Cardiac fibroblast (primary cell): Measurements from ENCODE around the gene PLIN4.

ENCODE experiments used
- DNase-seq, 2 donors: peaks; one replicate each; pipeline versions ENCODE4 v3.0.0 to v3.0.0-alpha.2; 2010; ENCODE audit warnings: low read depth in 2 of 2
- H3K4me3 ChIP-seq, 2 donors: replicated peaks in 1 of 2; 1 replicate in 1 of 2; 2 replicates in 1 of 2; pipeline ENCODE4 v1.5.1; 2011; ENCODE audit warnings: low read depth in 2 of 2, low read length in 2 of 2, mild to moderate bottlenecking in 2 of 2, moderate library complexity in 1 of 2
- TF ChIP-seq, protein P1 (sequence below): IDR thresholded peaks from one replicate; pipeline ENCODE4 v1.5.1; 2011; ENCODE audit warnings: low read depth, mild to moderate bottlenecking, low read length, inconsistent platforms

Gene PLIN4

DNA sequence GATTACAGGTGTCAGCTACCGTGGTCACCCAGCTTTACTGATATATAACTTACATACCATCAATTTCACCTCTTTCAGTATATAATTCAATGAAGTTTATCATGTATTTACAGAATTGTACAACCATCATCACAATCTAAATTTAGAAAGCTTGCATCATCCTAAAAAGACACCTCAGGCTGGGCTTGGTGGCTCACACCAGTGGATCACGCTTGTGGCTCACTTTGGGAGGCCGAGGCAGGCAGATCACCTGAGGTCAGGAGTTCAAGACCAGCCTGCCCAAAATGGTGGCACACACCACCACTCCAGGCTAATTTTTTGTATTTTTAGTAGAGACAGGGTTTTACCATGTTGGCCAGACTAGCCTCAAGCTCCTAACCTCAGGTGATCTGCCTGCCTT, 50.5 kb downstream of the PLIN4 start:
- no peak for DNase-seq
- TF ChIP-seq, protein P1, sequence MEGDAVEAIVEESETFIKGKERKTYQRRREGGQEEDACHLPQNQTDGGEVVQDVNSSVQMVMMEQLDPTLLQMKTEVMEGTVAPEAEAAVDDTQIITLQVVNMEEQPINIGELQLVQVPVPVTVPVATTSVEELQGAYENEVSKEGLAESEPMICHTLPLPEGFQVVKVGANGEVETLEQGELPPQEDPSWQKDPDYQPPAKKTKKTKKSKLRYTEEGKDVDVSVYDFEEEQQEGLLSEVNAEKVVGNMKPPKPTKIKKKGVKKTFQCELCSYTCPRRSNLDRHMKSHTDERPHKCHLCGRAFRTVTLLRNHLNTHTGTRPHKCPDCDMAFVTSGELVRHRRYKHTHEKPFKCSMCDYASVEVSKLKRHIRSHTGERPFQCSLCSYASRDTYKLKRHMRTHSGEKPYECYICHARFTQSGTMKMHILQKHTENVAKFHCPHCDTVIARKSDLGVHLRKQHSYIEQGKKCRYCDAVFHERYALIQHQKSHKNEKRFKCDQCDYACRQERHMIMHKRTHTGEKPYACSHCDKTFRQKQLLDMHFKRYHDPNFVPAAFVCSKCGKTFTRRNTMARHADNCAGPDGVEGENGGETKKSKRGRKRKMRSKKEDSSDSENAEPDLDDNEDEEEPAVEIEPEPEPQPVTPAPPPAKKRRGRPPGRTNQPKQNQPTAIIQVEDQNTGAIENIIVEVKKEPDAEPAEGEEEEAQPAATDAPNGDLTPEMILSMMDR: no peak
- no peak overlapping the region for H3K4me3 ChIP-seq

DNA sequence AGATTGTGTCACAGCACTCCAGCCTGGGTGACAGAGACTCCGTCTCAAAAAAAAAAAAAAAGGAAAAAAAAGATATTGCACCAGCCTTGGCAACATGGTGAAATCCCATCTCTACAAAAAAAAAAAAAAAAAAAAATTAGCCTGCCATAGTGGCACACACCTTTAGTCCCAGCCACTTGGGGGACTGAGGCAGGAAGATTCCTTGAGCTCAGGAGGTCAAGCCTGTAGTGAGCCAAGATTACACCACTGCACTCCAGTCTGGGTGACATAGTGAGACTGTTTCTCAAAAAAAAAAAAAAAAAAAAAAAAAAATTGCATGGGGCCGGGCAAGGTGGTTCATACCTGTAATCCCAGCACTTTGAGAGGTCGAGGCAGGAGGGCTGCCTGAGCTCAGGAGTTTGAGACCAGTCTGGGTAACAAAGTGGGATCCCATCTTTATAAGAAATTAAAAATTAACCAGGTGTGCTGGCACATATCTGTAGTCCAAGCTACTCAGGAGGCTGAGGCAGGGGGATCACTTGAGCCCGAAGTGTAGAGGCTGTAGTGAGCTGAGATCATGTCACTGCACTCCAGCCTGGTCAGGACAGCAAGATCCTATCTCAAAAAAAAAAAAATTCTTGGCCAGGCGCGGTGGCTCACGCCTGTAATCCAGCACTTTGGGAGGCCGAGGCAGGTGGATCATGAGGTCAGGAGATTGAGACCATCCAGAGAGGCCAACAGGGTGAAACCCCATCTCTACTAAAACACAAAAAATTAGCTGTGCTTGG, 53.3 kb downstream of the PLIN4 start:
- TF ChIP-seq, protein P1: no peak
- H3K4me3 ChIP-seq: no peak overlapping the region
- DNase-seq: no peak

DNA sequence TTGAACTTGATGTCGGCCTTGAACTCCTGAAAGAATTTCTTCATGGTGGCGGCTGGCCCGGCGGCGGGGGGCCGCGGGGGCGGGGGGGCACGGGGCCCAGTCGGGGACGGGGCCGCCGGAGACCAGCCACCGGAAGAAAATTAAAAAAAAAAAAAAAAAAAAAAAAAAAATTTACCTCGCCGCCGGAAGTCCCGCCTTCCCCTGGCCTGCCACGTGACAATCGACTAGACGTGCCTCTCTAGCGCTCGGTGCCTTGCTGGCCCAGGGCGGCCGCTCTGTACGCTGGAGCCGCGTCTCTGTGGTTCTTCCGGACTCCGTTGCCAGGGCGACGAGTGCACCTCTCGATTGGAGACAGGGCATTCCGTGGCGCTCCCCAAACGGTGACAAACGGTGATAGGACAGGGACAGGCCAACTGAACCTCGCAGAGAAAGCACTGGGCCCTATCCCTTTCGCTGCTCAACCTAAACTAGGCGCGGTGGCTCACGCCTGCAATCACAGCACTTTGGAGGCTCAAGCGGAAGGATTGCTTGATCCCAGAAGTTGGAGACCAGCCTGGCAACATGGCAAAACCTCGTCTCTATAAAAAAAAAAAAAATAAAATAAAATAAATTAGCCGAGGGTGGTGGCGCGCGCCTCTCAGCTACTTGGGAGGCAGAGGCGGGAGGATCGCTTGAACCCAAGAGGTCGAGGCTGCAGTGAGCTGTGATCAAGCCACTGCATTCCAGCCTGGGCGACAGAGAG, 60.5 kb downstream of the PLIN4 start, which contains the start of gene UBXN6:
TSS of gene UBXN6 (minus strand) at position 141 of the 742 bp plus-strand sequence. CDS start at position 44, 97 bp downstream.
- peak within 1 kb of the TSS; percentile 78 to 85 for H3K4me3 ChIP-seq
- peak; percentile 99 for DNase-seq
- TF ChIP-seq, protein P1: no peak

DNA sequence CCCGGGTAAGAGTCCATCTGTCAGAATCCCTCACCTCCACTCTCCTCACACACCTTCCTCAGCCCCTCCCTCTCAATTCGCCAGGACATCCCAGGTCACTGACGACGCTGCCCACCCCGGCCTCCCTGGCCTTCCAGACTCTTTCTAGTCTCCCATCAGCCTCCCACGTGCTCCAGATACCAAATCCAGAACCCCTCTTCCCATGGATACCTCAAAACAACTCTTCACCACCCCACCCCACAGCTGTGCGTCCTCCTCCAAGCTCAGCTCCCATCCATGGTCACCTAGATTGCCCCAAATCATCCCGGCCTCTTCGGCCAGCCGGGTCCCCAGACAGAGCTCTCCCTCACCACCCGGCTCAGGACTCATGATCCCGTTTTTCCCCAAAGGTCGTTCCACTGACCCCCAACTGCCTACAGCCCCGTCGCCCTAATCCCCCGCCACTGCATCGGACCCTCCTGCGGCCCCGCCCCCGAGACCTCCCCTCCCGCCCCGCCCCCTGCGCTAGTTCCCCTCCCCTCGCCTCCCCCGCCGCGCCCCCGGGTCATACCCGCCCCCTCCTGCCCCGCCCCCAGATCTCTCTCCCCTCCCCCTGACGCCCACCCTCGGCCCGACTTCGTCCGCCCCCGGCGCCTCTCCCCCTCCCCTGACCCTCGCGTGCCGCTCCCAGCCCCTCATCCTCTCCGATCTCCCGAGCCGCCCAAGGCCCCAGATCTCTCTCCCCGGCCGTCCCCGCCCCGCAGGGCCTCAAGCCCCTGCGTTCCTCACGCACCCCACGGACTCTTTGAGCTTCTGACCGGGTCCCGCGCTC, 61.2 kb downstream of the PLIN4 start:
- peak overlapping the region; percentile 78 to 85 for H3K4me3 ChIP-seq
- peak; percentile 50 to 87 for DNase-seq
- TF ChIP-seq, protein P1: no peak

DNA sequence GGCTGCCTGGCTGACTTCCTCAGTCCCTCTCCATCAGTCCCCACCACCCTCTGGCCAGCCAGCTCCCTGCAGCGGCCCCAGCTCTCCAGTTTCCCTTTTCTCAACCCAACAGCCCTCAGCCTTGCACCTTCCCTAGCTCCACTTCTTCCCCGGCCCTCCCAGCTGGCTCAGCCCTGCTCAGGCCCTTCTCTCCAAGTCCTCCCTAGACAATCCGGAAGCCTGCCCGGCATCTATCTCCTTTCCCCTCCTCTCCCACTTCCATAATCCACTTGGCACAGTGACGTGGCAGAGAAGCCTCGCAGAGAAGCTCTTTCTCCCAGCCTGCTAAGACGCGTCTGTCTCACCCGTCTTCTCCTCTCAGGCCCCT, 61.8 kb downstream of the PLIN4 start:
- TF ChIP-seq, protein P1: peak; percentile 2
- H3K4me3 ChIP-seq: peak overlapping the region; percentile 78 to 85
- peak; percentile 67 to 77 for DNase-seq

DNA sequence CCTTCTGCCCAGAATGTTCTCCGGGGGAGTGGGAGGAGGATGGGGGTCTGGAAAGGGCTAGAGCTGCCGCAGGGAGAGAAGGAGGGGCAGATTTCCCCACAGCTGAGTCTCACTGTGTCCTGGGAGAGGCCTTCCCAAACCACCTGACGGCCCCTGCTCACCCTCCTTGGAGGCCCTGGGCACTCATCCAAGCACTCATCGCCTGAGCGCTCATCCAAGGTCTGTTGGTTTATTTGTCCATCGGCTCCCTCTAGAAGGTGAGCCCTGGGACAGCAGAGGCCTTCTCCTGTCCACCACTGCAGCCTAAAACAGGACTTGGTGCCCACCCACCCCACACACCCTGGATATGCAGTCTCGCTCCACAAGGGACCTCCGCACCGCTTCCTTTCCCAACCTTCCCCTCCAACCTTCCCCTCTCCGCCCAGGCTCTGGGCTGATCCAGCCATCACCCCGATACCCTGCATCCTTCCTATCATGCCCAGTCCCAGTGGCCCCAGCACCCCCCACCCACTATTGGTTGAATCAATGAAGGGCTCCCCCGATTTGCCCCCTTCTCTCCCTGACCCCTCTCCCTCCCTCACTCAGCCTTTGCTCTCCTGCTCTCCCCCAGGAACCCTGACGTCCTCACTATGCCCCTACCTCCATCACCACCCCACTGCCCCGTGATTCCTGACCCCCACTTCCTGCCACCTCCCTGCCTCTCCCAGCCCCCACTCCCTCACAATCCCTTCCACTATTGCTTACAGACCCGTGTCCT, 62.4 kb downstream of the PLIN4 start:
- peak; percentile 85 to 88 for DNase-seq
- peak overlapping the region; percentile 78 to 85 for H3K4me3 ChIP-seq
- TF ChIP-seq, protein P1: peak; percentile 9
